ENCODE results near the gene NOM1.

NOM1 gene

GRCh38 chr7:156979007-156979606 is 29.6 kb downstream of the NOM1 start:
- H3K4me3 ChIP-seq (ENCODE audit: low read depth, low read length) = no peak overlapping the region
- no peak for TF ChIP-seq CTCF (IDR thresholded peaks at IDR 0.05; ENCODE audit: low read depth, low read length)

- H3K4me3 ChIP-seq (ENCODE audit: low read depth, low read length) = no peak overlapping the region
- no peak for TF ChIP-seq CTCF (IDR thresholded peaks at IDR 0.05; ENCODE audit: low read depth, low read length)
Observed at GRCh38 chr7:156979711-156980110, 30.2 kb downstream of the NOM1 start.

- no peak for TF ChIP-seq CTCF (IDR thresholded peaks at IDR 0.05; ENCODE audit: low read depth, low read length)
- peak overlapping the region; percentile 11 for H3K4me3 ChIP-seq (ENCODE audit: low read depth, low read length)
Observed at GRCh38 chr7:156984174-156984891, 34.8 kb downstream of the NOM1 start.

- no peak for TF ChIP-seq CTCF (IDR thresholded peaks at IDR 0.05; ENCODE audit: low read depth, low read length)
- no peak overlapping the region for H3K4me3 ChIP-seq (ENCODE audit: low read depth, low read length)
Observed at GRCh38 chr7:156985101-156985992, 35.8 kb downstream of the NOM1 start.

- TF ChIP-seq CTCF (IDR thresholded peaks at IDR 0.05; ENCODE audit: low read depth, low read length) = no peak
- H3K4me3 ChIP-seq (ENCODE audit: low read depth, low read length) = no peak overlapping the region
Observed at GRCh38 chr7:156986378-156986777, 36.9 kb downstream of the NOM1 start.

- no peak for TF ChIP-seq CTCF (IDR thresholded peaks at IDR 0.05; ENCODE audit: low read depth, low read length)
- H3K4me3 ChIP-seq (ENCODE audit: low read depth, low read length) = no peak overlapping the region
Observed at GRCh38 chr7:156988343-156989185, 39.1 kb downstream of the NOM1 start.

All from WI38 (cell line).